HUDEP-2 (cell line): ENCODE data around the gene TLR7.

Source experiments
- DNase-seq, 76 experiments: peaks; one replicate each; lab custom pipeline; 2025; ENCODE audit not compliant: unreplicated experiment in 76 of 76; lab: John Stamatoyannopoulos, UW

TLR7 gene

GRCh38 chrX:12890467-12890866 is 23.6 kb downstream of the TLR7 start:
- no peak for DNase-seq

GRCh38 chrX:12891171-12891570 is 24.3 kb downstream of the TLR7 start:
- DNase-seq = no peak

GRCh38 chrX:12891915-12892506 is 25.1 kb downstream of the TLR7 start:
- no peak for DNase-seq

- DNase-seq = no peak
Measured at GRCh38 chrX:12892716-12893115, 25.8 kb downstream of the TLR7 start.

- peak in 4 of 76 experiments; percentile 0 to 1 (median 0) for DNase-seq
Measured at GRCh38 chrX:12894074-12895030, 27.5 kb downstream of the TLR7 start.

- no peak for DNase-seq
Measured at GRCh38 chrX:12895866-12896265, 29.0 kb downstream of the TLR7 start.

GRCh38 chrX:12896935-12897334 is 30.1 kb downstream of the TLR7 start:
- no peak for DNase-seq

- no peak for DNase-seq
Measured at GRCh38 chrX:12898073-12898472, 31.2 kb downstream of the TLR7 start.

- no peak for DNase-seq
Measured at GRCh38 chrX:12899506-12899905, 32.6 kb downstream of the TLR7 start.

GRCh38 chrX:12901486-12901885 is 34.6 kb downstream of the TLR7 start:
- DNase-seq = peak in 37 of 76 experiments; percentile 0 to 38 (median 5)

- DNase-seq = no peak
Measured at GRCh38 chrX:12903646-12904045, 36.8 kb downstream of the TLR7 start.

- DNase-seq = no peak
Measured at GRCh38 chrX:12906046-12906761, 39.3 kb downstream of the TLR7 start, which contains the start of gene TLR8. Gene TLR8 (plus strand): TSS chrX:12906620. CDS start chrX:12906707, 87 bp downstream.

- no peak for DNase-seq
Measured at GRCh38 chrX:12910423-12911121, 43.7 kb downstream of the TLR7 start.

GRCh38 chrX:12911122-12911470 is 44.2 kb downstream of the TLR7 start:
- no peak for DNase-seq

GRCh38 chrX:12912791-12913482 is 46.1 kb downstream of the TLR7 start:
- no peak for DNase-seq

GRCh38 chrX:12917753-12918152 is 50.9 kb downstream of the TLR7 start:
- no peak for DNase-seq

- no peak for DNase-seq
Measured at GRCh38 chrX:12919051-12919450, 52.2 kb downstream of the TLR7 start.

GRCh38 chrX:12919620-12920019 is 52.7 kb downstream of the TLR7 start:
- no peak for DNase-seq

- no peak for DNase-seq
Measured at GRCh38 chrX:12920990-12921389, 54.1 kb downstream of the TLR7 start.
